D341Med (cell line): Measurements from ENCODE around the gene UMPS.

Experiments
- DNase-seq: peaks from one replicate; pipeline ENCODE4 v3.0.0; 2012; ENCODE audit warnings: low spot score

UMPS gene

GRCh38 chr3:124763644-124764358 is 33.5 kb downstream of the UMPS start:
- no peak for DNase-seq

GRCh38 chr3:124764746-124765145 is 34.5 kb downstream of the UMPS start:
- no peak for DNase-seq

GRCh38 chr3:124765197-124765840 is 35.1 kb downstream of the UMPS start:
- no peak for DNase-seq

GRCh38 chr3:124766113-124767095 is 36.2 kb downstream of the UMPS start:
- no peak for DNase-seq

GRCh38 chr3:124767264-124767663 is 37.0 kb downstream of the UMPS start:
- no peak for DNase-seq

GRCh38 chr3:124767691-124768090 is 37.4 kb downstream of the UMPS start:
- no peak for DNase-seq

GRCh38 chr3:124768812-124769211 is 38.6 kb downstream of the UMPS start:
- no peak for DNase-seq

GRCh38 chr3:124769462-124769861 is 39.2 kb downstream of the UMPS start:
- no peak for DNase-seq

- DNase-seq: no peak
These were observed 40.3 kb downstream of the UMPS start for GRCh38 chr3:124770336-124771082.

GRCh38 chr3:124771083-124771445 is 40.8 kb downstream of the UMPS start:
- DNase-seq: no peak

GRCh38 chr3:124772081-124772831 is 42.0 kb downstream of the UMPS start:
- no peak for DNase-seq

- no peak for DNase-seq
These were observed 43.4 kb downstream of the UMPS start for GRCh38 chr3:124773351-124774326.

- no peak for DNase-seq
These were observed 44.1 kb downstream of the UMPS start for GRCh38 chr3:124774327-124774718.

GRCh38 chr3:124774841-124775402 is 44.7 kb downstream of the UMPS start:
- no peak for DNase-seq

GRCh38 chr3:124775877-124776276 is 45.6 kb downstream of the UMPS start:
- DNase-seq: no peak

GRCh38 chr3:124776856-124777255 is 46.6 kb downstream of the UMPS start:
- no peak for DNase-seq

GRCh38 chr3:124777762-124778470 is 47.7 kb downstream of the UMPS start:
- DNase-seq: no peak

GRCh38 chr3:124779116-124779515 is 48.9 kb downstream of the UMPS start:
- no peak for DNase-seq

- no peak for DNase-seq
These were observed 49.5 kb downstream of the UMPS start for GRCh38 chr3:124779751-124780191.
